AG08395 (cell line): ENCODE data around the gene RTF2.
A peak's percentile ranks its signal among the peaks of the same experiment; 100 is the strongest.

Experiments
- DNase-seq: peaks from one replicate; pipeline ENCODE4 v3.0.0; 2012; ENCODE audit warnings: mixed read lengths, low spot score

Gene RTF2

DNA sequence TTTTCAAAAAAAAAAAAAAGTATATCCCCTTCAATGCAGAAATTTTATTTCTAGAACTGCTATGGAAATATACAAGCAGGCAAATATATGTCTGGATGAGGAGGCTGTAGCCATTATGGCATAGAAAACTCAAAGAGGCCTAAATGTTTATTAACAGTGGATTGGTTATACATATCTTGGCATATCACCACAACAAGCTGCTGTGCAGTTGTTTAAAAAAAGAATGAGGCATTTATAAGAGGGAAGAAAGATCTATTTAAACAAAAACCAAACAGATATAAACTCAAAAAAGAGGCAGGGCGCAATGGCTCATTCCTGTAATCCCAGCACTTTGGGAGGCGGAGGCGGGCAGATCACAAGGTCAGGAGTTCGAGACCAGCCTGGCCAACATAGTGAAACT is 30.1 kb upstream of the RTF2 start:
- DNase-seq, result no peak

DNA sequence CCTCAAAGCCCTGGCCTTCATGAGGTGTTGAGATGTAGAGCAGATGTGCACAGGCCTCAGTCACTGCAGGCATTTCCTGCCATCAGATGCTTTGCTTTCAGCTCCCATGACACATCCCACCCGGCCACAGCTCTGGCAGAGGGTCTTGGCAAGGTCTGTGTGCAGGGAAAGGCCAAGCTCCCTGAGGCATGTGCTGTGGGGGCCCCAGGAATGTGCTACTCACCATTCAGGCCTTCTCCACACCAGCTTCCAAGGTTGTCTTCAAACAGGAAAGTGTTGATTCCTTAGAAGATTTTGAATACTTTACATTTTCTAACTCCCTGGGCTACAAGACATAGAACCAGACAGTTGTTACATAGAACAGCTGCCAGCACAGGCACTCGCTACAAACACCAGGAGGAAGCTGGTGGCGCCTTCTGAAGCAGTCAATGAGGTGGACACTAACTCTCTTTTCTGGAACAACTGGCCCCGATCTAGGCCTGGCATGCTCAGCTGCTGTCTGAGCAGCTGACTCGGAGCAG is 28.6 kb upstream of the RTF2 start:
- peak; percentile 97 for DNase-seq

DNA sequence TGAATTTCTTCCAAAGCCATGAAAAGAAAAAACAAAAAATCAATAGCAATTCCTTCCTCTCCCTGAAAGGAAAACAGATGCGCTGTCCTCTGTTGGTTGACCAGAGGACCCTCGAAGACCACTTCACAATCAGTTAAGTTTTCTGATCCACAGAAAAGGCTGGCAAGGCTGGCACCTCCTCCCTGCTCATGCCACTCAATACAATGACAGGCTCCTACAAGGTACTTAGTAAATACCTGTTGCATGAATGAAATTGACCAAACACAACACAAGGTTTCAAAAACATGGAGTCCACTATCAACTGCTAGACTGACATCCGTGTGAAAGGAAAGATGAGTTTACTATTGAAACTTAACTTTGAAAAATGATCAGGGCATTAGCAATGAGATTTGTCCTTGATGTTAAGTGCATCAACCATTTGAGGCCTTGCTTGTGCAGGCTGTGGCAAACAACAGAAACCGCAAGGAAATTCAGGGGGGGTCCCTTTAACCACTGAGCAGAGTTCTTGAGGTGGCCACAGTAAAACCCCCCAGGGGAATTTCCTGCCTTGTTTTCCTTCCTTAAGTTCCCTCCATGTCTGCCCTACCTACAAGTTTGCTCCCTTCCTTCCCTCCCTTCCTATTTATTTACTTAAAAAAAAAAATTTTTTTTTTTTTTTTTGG is 27.9 kb upstream of the RTF2 start:
- no peak for DNase-seq

DNA sequence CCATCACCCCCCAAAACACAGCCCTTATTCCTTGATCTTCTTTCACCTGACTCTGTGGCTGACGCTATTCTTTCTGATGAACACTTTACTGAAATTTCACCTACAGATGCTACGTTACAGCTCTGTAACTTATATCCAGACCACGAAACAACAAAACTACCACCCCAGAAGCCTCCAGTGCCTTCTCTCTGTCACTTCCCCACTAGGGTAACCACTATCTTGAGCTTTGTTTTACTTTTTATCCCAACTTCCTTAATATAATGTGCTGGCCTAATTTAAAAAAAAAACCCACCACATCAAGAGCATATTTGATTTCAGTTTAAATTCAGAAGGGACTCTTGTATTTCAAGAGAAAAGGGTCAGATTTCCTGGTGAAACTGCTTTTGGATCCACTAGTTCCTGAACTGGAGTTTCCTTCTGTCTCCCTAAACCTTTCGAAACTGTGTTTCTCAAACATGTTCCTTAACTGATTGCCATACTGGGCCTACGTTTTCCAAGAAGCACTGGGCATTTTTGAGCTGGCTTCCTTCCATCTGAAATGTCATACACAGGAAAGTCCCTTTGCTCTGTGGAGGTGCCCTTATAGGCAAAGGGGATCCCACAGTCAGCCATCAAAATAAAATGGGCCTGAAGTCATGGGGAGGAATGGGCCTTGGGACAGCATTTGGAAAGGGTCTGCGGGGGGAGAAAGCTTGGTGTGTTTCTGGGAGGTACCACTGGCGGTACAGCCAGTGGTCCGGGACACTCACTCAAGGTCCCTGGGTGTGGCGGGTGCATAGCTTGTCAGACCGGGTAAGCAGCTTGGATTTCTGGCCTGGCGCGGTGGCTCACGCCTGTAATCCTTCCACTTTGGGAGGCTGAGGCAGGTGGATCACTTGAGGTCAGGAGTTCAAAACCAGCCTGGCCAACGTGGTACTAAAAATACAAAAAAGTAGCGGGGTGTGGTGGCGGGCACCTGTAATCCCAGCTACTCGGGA is 25.8 kb upstream of the RTF2 start:
- DNase-seq, result no peak

DNA sequence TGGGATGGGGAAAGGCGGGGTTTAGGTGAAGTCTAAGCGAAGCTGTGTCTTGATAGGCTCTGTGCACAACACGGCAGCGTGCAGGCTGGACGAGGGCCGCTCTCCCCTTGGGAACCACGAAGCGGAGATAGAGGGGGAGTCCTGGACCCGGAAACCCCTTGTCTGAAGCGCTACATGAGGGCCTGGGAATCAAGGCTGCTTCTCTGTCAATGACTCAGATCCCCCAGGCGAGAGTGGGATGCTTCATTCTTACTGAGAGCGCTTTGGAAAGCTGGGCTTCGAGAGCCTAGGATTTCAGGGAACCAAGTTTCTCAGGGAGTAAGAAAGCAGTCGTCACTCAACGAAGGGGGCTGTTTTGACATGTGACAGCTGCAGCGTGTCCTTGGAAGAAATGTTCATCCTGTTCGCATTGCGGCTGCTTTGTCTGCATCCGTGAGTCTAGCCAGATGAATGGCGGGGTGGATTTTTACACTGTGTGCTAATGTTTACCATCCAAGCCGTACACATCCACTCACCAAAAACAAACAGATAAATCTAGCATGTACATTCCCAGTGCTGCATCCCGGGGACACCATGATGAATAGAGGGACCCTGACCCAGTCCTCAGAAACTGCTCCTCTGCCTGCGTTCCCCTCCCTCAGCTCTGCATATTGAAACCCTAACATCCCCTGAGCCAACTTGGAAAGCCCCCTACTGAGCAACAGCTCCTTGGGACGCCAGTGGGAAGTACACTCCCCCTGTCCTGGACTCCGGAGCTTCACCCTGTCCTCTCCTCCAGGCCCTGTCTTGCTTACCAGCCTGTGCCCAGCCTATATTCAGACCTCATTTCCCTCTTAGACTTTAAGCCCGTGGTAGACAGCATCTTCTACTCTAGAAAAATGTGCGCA is 24.5 kb upstream of the RTF2 start:
- DNase-seq, result no peak

DNA sequence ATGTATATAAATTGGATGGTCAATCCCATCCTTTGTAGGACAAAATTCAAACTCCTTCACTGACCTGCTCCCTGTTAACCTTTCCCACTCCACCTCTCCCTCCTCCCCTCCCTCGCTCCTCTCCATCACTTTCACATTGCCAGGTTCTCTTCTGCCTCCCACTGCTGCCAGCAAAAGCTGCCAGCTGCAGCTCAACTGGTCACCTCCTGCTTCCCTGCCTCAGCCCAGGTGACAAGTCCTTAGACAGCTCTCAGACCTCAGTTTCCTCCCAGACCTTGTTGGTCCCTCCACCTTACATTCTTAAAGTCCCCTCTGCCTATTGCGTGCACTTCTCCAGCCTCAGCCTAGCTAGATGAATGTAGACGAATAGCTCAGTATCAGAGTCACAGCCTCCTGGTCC is 23.3 kb upstream of the RTF2 start:
- DNase-seq, result no peak

DNA sequence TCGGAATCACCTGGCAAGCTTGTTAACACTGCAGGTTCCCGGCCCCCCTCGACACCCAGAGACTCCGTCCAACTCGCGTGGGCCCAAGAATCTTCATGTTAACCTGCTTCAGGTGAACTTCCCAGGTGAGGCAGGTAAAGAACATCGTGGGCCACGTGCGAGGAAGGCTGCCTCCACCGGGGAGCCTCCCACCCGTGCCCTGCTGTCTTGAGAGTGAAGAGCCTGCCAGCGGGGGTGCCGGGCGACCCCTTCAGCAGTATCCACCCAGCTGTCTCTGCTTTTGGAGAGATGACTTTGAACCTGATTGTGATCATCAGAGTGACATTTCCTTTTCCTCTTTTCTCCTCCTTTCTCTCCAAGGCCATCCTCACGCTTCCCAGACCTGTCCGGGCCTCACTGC is 22.9 kb upstream of the RTF2 start:
- no peak for DNase-seq

DNA sequence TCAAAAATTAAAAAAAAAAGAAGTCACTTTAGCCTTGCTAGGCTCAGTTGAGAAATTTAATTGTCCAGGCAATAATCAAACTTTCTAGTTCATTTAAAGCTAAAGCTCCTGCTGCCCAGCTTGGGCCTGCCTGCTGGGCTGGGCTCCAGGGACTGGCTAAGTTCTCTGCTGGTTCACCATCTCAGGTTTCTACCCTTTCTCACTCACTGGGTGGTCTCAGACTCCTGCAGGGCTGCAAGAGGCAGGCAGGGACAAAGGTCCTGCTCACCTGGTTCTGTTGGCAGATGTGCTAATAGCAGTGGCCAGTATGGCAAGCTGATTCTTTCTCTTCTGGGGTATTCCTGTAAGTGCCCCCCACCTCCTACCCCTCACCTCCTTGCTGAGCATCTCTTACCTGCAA is 21.2 kb upstream of the RTF2 start:
- no peak for DNase-seq

DNA sequence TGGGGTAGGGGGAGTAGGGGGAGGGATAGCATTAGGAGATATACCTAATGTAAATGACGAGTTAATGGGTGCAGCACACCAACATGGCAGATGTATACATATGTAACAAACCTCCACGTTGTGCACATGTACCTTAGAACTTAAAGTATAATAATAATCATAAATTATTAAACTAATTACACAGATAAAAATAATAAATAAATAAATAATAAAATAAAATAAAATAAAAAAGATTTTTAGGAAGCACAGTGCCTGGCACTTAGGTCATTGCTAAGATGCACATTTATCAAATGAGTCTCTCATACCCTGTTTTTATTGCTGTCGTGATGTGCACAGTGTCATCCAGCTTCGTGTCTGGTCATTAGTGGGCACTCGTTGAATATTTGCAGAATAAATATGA is 19.0 kb upstream of the RTF2 start:
- DNase-seq, result no peak

DNA sequence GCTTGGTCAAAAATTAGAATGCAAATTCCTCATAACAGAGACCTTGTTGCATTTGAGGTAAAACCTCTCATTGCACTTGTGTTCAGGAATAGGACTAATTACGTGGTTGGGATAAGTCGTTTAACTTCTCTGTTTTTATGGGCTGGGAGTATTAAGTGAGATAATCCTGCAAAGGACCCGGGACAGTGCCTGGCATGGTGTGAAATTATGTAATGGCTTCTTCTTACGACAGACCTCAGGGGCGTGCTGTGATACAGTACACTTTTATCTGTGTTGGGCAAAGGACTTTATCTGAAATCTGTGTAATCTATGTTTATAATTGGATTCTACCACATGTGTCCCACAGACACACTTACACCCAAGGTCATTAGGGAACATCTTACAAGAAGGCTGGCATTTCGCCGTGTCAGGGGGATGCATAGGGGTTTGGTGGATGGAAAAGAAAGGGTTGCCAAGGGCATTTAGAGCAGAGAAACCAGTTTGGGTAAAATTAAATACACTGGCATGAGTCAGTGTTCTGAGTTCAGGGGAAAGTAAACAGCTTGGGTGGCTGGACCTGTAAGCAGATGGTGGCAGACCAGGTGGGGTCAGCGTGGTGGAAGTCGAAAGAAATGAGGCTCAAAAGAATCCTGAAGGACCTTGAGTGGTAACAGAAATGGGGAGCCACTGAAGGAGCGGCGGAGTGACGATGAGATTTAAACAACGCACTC is 17.2 kb upstream of the RTF2 start:
- DNase-seq, result no peak

DNA sequence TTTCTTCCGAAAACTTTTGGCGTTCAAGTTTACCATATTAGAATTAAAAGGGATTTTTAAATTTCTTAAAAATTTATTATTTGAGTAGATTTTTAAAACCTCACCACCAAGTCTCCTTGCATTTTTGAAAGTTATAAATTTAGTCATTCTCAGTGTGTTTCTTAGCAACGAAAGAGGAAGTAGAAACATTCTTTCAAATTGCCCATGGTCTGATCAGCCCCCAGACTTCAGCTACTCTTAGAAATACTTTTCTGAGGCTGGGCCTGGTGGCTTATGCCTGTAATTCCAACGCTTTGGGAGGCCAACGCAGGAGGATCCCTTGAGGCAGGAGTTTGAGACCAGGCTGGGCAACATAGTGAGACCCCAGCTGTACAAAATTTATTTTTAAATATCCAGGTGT is 15.1 kb upstream of the RTF2 start:
- DNase-seq, result no peak

DNA sequence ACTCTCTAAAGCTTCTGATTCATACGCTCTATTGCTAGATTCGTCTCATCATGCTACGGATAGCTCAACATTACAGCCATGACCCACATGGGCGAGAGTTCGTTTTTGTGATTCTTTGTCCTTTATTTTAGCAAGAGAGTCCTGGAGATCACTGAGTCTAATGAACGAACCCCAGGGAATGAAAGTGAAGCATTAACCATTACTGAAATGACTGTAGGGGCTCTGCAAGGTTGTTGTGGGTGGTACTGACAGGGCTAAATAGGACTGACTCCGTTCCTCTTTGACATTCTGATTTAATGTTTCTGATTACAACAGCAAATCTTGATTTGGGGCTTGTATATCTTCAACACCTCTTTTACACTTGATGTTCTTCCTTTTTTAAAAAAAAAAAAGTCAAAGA is 13.7 kb upstream of the RTF2 start:
- DNase-seq, result no peak

DNA sequence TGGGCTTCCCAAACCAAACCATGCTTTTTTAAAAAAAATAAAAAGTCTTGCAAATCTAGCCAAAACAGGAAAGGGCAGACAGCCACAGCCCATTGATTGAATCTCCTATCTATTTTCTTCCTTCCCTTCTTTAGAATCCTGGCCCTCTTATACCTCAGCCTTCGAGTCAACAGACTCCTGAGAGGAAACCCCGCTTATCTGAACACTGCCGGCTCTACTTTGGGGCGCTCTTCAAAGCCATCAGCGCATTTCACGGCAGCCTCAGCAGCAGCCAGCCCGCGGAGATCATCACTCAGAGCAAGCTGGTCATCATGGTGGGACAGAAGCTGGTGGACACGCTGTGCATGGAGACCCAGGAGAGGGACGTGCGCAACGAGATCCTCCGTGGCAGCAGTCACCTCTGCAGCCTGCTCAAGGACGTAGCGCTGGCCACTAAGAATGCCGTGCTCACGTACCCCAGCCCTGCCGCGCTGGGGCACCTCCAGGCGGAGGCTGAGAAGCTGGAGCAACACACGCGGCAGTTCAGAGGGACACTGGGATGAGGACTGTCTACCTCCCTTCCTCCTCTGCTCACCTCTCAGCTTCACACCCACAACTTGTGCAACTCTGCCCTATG is 10.1 kb upstream of the RTF2 start:
- DNase-seq, result no peak

DNA sequence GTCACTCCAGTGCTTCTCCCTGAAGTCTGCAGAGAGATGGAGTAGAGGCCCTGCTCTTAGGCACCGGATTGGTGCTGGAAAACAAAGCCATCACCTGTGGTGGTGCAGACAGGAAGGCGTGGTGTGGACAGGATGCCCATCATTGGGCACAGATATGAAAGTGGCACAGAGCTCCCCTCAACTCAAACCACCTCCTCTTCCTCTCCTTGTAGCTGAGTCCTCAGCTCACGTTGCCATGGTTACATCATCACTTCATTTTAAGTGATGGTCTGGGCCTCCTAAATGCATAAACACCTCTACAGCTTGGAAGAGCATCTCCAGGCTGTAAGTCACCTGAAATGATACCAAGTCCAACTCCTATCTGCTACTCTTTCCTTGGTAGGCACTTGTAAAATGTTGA is 8.0 kb upstream of the RTF2 start:
- no peak for DNase-seq

DNA sequence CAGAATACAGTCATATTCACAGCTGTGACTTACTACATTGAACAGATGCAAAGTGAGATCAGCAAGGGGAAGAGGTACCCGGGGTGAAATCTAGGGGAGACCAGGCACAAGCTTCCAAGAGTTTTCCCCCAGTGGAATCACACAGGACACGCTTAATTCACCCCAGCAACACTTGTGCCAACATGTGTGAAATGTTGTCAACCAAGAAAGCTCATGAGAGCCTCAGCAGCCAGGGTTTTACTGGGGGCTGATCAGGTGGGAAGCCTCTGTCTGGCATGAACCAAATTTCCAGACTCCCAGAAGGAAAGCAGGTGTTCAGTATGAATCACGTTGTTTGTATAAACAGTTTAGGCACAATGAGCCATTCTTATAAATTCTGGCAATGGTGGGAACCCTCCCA is 6.9 kb upstream of the RTF2 start:
- no peak for DNase-seq

DNA sequence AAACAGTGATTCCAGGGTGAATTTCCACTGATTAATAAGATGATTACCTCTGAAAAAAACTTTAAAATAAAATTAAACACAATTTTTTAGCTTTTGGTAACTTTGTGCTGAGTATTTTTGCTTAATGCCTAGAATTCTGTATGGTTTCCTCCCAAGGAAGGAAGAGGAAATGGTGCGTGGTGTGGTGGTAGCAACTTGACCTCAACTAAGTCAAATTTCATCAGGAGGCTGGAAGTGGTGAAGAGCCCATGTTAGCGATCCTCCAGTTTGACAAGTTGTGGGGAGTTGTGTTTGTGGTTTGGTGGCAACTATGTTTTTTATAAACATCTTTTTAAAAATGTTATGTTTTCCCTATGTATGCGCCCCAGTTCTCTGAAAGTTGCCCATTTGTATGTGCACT is 5.0 kb upstream of the RTF2 start:
- no peak for DNase-seq

DNA sequence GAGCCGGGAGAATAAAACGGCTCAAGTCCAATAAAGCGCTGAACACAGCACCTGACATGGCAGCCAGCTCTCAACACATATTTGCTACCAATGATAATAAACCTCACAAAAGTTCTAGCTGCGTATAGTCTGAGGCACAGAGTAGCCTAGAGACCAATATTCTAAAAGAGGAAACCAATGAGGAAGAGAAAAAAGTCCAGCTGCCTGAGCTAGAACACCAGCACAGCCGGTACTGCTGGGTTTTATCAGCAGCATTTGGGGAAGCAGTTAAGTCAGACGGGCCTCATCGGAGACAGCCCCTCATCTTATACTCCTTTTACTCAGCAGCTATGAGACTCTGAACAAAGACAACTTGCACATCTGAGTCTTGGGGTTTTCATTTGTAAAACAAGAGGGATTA is 2.4 kb upstream of the RTF2 start:
- DNase-seq, result no peak

DNA sequence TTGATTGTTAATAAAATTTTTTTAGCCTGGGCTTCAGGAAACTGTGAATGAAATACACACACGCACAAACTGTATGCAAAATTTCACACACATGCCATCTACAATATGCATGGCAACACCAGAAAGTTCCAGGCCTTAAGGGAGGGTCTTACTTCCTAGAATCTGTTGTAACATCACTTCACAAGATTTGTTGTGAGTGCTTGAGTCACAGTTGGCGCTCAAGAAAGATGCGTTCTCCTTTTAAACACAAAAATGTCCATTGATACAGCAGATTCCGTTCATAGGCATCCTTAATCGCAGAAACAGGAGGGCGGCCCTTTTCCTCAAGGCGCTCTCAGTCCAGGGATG is 485 bp upstream of the RTF2 start:
- no peak for DNase-seq

DNA sequence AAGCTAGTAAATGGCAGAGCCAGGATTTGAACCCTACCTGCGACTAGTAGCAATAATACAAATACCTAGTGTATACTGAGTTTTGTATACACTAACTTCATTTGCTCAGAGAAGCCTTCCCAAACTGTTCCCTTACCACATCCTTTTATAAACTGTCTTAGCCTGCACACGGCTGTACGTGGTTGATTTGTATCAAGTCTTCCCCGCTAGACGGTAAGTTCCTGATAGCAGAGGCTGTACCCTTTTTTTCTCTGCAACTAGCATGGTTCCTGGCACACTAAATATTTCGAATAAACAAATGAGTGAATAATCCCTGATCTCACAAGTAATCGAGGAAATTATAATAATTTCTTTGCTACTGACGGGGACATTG is 636 bp downstream of the RTF2 start:
- DNase-seq, result no peak

DNA sequence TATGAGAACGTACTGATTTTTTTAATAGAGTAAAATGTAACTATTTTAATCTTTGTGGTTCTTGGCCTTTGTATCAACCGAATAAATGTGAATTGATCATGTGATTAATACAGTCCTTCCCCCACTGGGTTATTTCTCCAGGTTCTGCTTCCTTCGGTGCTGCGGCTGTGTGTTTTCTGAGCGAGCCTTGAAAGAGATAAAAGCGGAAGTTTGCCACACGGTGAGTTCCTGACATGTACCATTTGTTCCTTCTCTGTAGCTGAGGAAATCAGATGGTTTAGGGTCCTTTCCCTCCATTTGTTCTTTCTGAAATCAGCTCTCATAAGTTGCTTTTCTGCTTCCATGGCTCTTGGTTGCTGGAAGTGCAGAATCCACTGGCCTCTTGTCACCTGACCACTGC is 15.5 kb downstream of the RTF2 start:
- no peak for DNase-seq

DNA sequence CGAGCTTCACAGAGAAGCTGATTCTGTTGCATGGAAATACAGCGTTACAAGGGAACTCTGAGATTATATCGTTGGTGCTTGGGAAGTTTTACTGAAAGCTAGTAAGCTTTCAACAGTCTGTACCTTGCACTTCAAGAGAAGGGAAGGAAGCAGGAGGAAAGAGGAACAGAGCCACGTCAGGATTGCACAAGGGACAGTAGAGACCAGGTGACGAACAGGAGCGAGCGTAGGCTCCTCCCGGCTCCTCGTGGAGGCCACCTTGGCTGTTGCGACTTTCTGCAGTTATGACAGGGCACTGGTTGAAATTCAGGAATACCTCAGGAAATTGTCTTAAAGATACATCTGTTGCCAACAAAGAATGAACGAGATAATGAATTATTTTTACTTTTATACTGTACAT is 18.8 kb downstream of the RTF2 start:
- DNase-seq, result no peak

DNA sequence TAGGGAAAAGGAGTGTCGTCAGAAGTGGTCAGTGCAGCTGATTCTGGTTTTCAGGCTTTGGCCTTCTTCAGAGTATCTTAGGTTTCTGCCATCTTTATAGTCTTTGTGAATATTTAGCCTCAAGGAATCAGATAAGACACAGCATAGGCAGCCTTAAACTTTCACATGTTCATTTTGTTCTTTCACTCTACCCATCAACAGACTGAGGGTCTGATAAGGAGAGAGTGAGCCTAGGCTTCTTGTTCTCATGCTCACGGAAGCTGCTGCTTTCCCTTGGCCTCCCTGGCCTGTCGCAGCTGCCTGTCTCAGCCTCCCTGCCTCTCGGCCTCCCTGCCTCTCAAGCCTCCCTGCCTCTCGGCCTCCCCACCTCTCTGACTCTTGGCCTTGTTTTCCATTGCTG is 20.1 kb downstream of the RTF2 start:
- no peak for DNase-seq
